GM23338 (cell line): ENCODE data around the gene ASB2. TPM values are rescaled to one million over a fixed set of nuclear protein-coding genes. Genes with fewer than 3 reads are reported as not detected.

Experiments
- ATAC-seq: fragments of 200-7000 bp; cut with Tn5 transposase; 3 replicates; pipeline ENCODE4 v1.9.1; 2020
- DNase-seq: peaks from one replicate; pipeline ENCODE4 v3.0.0-alpha.2; 2015; ENCODE audit warnings: low spot score
- H2AFZ ChIP-seq: fragments of 200-600 bp; sonication (generic); 2 replicates; pipeline ENCODE4 v1.8.0; 2016; ENCODE audit warnings: antibody characterized with exemption, mild to moderate bottlenecking, moderate library complexity
- H3F3A ChIP-seq: fragments of 200-600 bp; sonication (generic); replicated peaks from 2 replicates; pipeline ENCODE4 v1.8.0; 2017; ENCODE audit warnings: antibody characterized with exemption, mixed run types, low read depth
- H3K27ac ChIP-seq: fragments of 200-600 bp; sonication (generic); 2 replicates; pipeline ENCODE4 v1.6.1; 2016; ENCODE audit warnings: low read depth
- H3K27me3 ChIP-seq: fragments of 200-600 bp; sonication (generic); 2 replicates; pipeline ENCODE4 v1.8.0; 2016; ENCODE audit warnings: mild to moderate bottlenecking, mixed run types, moderate library complexity; ENCODE audit not compliant: insufficient read depth
- H3K36me3 ChIP-seq: fragments of 200-600 bp; sonication (generic); 2 replicates; pipeline ENCODE4 v1.8.0; 2016; ENCODE audit warnings: mild to moderate bottlenecking; ENCODE audit not compliant: insufficient read depth
- H3K4me1 ChIP-seq: fragments of 200-600 bp; sonication (generic); 2 replicates; pipeline ENCODE4 v1.8.0; 2016; ENCODE audit warnings: mild to moderate bottlenecking, moderate library complexity; ENCODE audit not compliant: insufficient read depth
- H3K4me2 ChIP-seq: fragments of 200-600 bp; sonication (generic); 2 replicates; pipeline ENCODE4 v1.7.1; 2017; ENCODE audit warnings: mixed run types
- H3K4me3 ChIP-seq: fragments of 200-600 bp; sonication (generic); 2 replicates; pipeline ENCODE4 v1.6.1; 2016; ENCODE audit warnings: mixed run types
- H3K79me2 ChIP-seq: fragments of 200-600 bp; sonication (generic); replicated peaks from 2 replicates; pipeline ENCODE4 v1.8.0; 2017; ENCODE audit warnings: mild to moderate bottlenecking; ENCODE audit not compliant: insufficient read depth
- H3K9me2 ChIP-seq: fragments of 200-600 bp; sonication (generic); 2 replicates; pipeline ENCODE4 v1.8.0; 2017; ENCODE audit not compliant: insufficient read depth
- H4K20me1 ChIP-seq: fragments of 200-600 bp; sonication (generic); replicated peaks from 2 replicates; pipeline ENCODE4 v1.8.0; 2017; ENCODE audit warnings: mild to moderate bottlenecking; ENCODE audit not compliant: insufficient read depth
- H3K27ac Mint-ChIP-seq: 2 replicates; pipeline ENCODE4 v1.8.0; 2020; ENCODE audit warnings: inconsistent platforms, mild to moderate bottlenecking, moderate library complexity, mixed read lengths
- H3K27me3 Mint-ChIP-seq: 3 replicates; pipeline ENCODE4 v1.8.0; 2022; ENCODE audit warnings: low read depth, mild to moderate bottlenecking, moderate library complexity, mixed read lengths, inconsistent platforms; ENCODE audit not compliant: insufficient read depth, poor library complexity
- H3K36me3 Mint-ChIP-seq: 3 replicates; pipeline ENCODE4 v1.8.0; 2021; ENCODE audit warnings: low read depth, mild to moderate bottlenecking, inconsistent platforms, moderate library complexity, mixed read lengths
- H3K4me1 Mint-ChIP-seq: 3 replicates; pipeline ENCODE4 v1.8.0; 2020; ENCODE audit warnings: mild to moderate bottlenecking, inconsistent platforms, mixed read lengths
- H3K4me3 Mint-ChIP-seq: 3 replicates; pipeline ENCODE4 v1.8.0; 2021; ENCODE audit warnings: moderate library complexity, mild to moderate bottlenecking, inconsistent platforms, mixed read lengths
- H3K9me3 Mint-ChIP-seq: 3 replicates; pipeline ENCODE4 v1.8.0; 2020; ENCODE audit warnings: moderate library complexity, mild to moderate bottlenecking, inconsistent platforms, mixed read lengths
- CREB1 ChIP-seq: fragments of 250-450 bp; sonication (Bioruptor Pico); IDR thresholded peaks from 2 replicates; pipeline ENCODE4 v1.5.0; 2020; ENCODE audit warnings: low read depth, mild to moderate bottlenecking, moderate library complexity
- EZH2 ChIP-seq: fragments of 200-600 bp; sonication (generic); IDR thresholded peaks from one replicate; pipeline ENCODE4 v1.8.0; 2017; ENCODE audit warnings: antibody characterized with exemption, mild to moderate bottlenecking, low read depth; ENCODE audit not compliant: unreplicated experiment
- EZH2phosphoT487 ChIP-seq: fragments of 200-600 bp; sonication (generic); IDR thresholded peaks from one replicate; pipeline ENCODE4 v1.8.1; 2018; ENCODE audit warnings: antibody characterized with exemption; ENCODE audit not compliant: unreplicated experiment
- JUNB ChIP-seq: IDR thresholded peaks from one replicate; pipeline ENCODE4 v1.6.1; 2016; ENCODE audit warnings: antibody characterized with exemption; ENCODE audit not compliant: unreplicated experiment
- NANOG ChIP-seq: IDR thresholded peaks from 2 replicates; pipeline ENCODE4 v1.6.1; 2016; ENCODE audit warnings: antibody characterized with exemption, borderline replicate concordance
- REST ChIP-seq: IDR thresholded peaks from one replicate; pipeline ENCODE4 v1.6.1; 2018; ENCODE audit warnings: antibody characterized with exemption; ENCODE audit not compliant: unreplicated experiment
- STAT1 ChIP-seq: IDR thresholded peaks from one replicate; pipeline ENCODE4 v1.6.1; 2016; ENCODE audit warnings: antibody characterized with exemption; ENCODE audit not compliant: unreplicated experiment
- ZNF114 ChIP-seq: fragments of 250-450 bp; sonication (Bioruptor Pico); IDR thresholded peaks from 2 replicates; pipeline ENCODE4 v1.5.0; 2020; ENCODE audit warnings: mild to moderate bottlenecking, moderate library complexity
- ZNF331 ChIP-seq: fragments of 250-450 bp; sonication (Bioruptor Pico); IDR thresholded peaks from 2 replicates; pipeline ENCODE4 v1.5.0; 2020; ENCODE audit warnings: low read depth, mild to moderate bottlenecking, moderate library complexity
- ZNF462 ChIP-seq: fragments of 250-450 bp; sonication (Bioruptor Pico); IDR thresholded peaks from 2 replicates; pipeline ENCODE4 v1.5.0; 2020; ENCODE audit warnings: mild to moderate bottlenecking, moderate library complexity
- polyA plus RNA-seq: library from polyadenylated mRNA; unstranded; fragments of >200 nt; fragmentation: Nextera tagmentation; extraction: Ambion mirVana; gene quantifications from 2 replicates; pipeline ENCODE4 v1.2.1, GENCODE V29; 2016
- total RNA-seq: library from RNA; depleted of rRNA; stranded (reverse); fragments of >200 nt; shearing (Covaris generic); gene quantifications from 2 replicates; pipeline ENCODE4 v1.2.3, GENCODE V29; 2014

The ASB2 gene
- total and polyA plus RNA-seq, 2 experiments from 2014 or later = 1.2 to 1.7 TPM

- TF ChIP-seq CREB1 (no peak), STAT1 (no peak), EZH2 (no peak), REST (no peak), NANOG (no peak)
These were observed 63.6 kb downstream of the ASB2 start (continued) for GRCh38 chr14:93912782-93913181.

GRCh38 chr14:93911975-93912615, 64.3 kb downstream of the ASB2 start:
- Histone ChIP-seq H3K79me2 (no peaks in the 10 kb centered on the region), H3K36me3 (no peaks in the 10 kb centered on the region), H3F3A (no peaks in the 10 kb centered on the region), H3K4me3 (no peak overlapping the region), H2AFZ (no peak overlapping the region), H3K4me2 (no peak overlapping the region), H3K27ac (no peak overlapping the region), H3K9me2 (no peaks in the 10 kb centered on the region; the same call in 1 of the 2 replicates), H3K27me3 (no peaks in the 10 kb centered on the region), H4K20me1 (no peaks in the 10 kb centered on the region), H3K4me1 (no peaks in the 10 kb centered on the region)
- ATAC-seq = no peak
- H3K4me1 Mint-ChIP-seq = no peaks in the 10 kb centered on the region
- no peaks in the 10 kb centered on the region for H3K36me3 Mint-ChIP-seq
- no peaks in the 10 kb centered on the region for H3K9me3 Mint-ChIP-seq
- no peak overlapping the region for H3K4me3 Mint-ChIP-seq
- H3K27ac Mint-ChIP-seq = no peak overlapping the region
- no peak for DNase-seq
- peaks cover 2% of the 10 kb centered on the region for H3K27me3 Mint-ChIP-seq
- TF ChIP-seq EZH2phosphoT487 (no peak), ZNF114 (CRISPR knock-in tag) (no peak), NANOG (no peak), STAT1 (no peak), JUNB (no peak), REST (no peak), ZNF331 (CRISPR knock-in tag) (no peak), ZNF462 (no peak), CREB1 (no peak)
